Heart left ventricle (tissue), 16 donors: ENCODE results near the gene GNS. TPM values are rescaled to one million over a fixed set of nuclear protein-coding genes. Genes with fewer than 3 reads are reported as not detected.
A peak's percentile ranks its signal among the peaks of the same experiment; 100 is the strongest.

Experiments used
- ATAC-seq, 4 donors: fragments of 200-7000 bp; cut with Tn5 transposase; one replicate each; pipeline ENCODE4 v1.9.1; 2020 to 2022; ENCODE audit warnings: moderate library complexity in 4 of 4, mild to moderate bottlenecking in 3 of 4, moderate number of reproducible peaks in 1 of 4
- DNase-seq, 5 donors: peaks; one replicate each; pipeline ENCODE4 v3.0.0-alpha.2; 2020
- H3K27ac ChIP-seq, 12 donors: fragments of 200-600 bp; sonication (generic) in 4 of 12; one replicate each; pipeline versions ENCODE4 v1.5.0 to v1.8.0; 2016 to 2022; ENCODE audit warnings: mild to moderate bottlenecking in 2 of 12
- H3K27me3 ChIP-seq, 9 donors: fragments of 200-600 bp; sonication (generic) in 2 of 9; one replicate each; pipeline versions ENCODE4 v1.5.1 to v1.8.0; 2016 to 2022; ENCODE audit warnings: mild to moderate bottlenecking in 3 of 9
- H3K36me3 ChIP-seq, 9 donors: fragments of 200-600 bp; sonication (generic) in 2 of 9; one replicate each; pipeline versions ENCODE4 v1.5.0 to v1.8.0; 2018 to 2022; ENCODE audit warnings: mild to moderate bottlenecking in 2 of 9
- H3K4me1 ChIP-seq, 12 donors: fragments of 200-600 bp; sonication (generic) in 4 of 12; one replicate each; pipeline versions ENCODE4 v1.5.0 to v1.8.0; 2016 to 2022; ENCODE audit warnings: mild to moderate bottlenecking in 3 of 12
- H3K4me3 ChIP-seq, 12 donors: fragments of 200-600 bp; sonication (generic) in 4 of 12; one replicate each; pipeline versions ENCODE4 v1.5.0 to v1.8.0; 2017 to 2022; ENCODE audit warnings: mild to moderate bottlenecking in 9 of 12, moderate library complexity in 4 of 12
- H3K9me3 ChIP-seq, 12 donors: fragments of 200-600 bp; sonication (generic) in 4 of 12; one replicate each; pipeline versions ENCODE4 v1.5.0 to v1.8.0; 2016 to 2022; ENCODE audit warnings: mild to moderate bottlenecking in 1 of 12
- POLR2A ChIP-seq, 2 donors: fragments of 450-650 bp; IDR thresholded peaks; one replicate each; pipeline ENCODE4 v1.6.1; 2017; ENCODE audit warnings: antibody characterized with exemption in 2 of 2, mild to moderate bottlenecking in 2 of 2, moderate library complexity in 2 of 2
- WGBS, 4 donors: extraction: QIAGEN DNeasy Blood & Tissue Kit in 2 of 4; methylation state at CpG; one replicate each; pipeline versions ENCODE4 v1.1.5 to v1.1.7; 2013 to 2018; 5-methylcytosine and 5-hydroxymethylcytosine counted together
- intact Hi-C, 10 donors: fragments of 100-400 bp; cut with DNase I; formaldehyde crosslinking; loops; one replicate each; pipeline versions ENCODE4 v1.11.1 to v1.14.2; 2022
- polyA plus RNA-seq, 2 donors: library from polyadenylated mRNA; stranded (reverse); fragments of 200-250 nt; gene quantifications; one replicate each; pipeline ENCODE4 v1.2.3, GENCODE V29; 2013
- total RNA-seq, 9 donors: library from RNA; depleted of rRNA in 2 of 9; stranded (reverse); fragments of >200 nt in 2 of 9; fragmentation: NEBNext Ultra II Directional in 3 of 9; extraction: Animal tissue kit (Norgen Biotek cat#: 25700) in 3 of 9; gene quantifications; one replicate each; pipeline versions ENCODE4 v1.1.0 to v1.2.4, GENCODE V29; 2016 to 2023
- TF ChIP-seq, protein P1 (sequence below), 12 donors: fragments of 200-600 bp; sonication (generic) in 4 of 12; IDR thresholded peaks; one replicate each; pipeline versions ENCODE4 v1.5.0 to v1.8.0; 2018 to 2022; ENCODE audit warnings: antibody characterized with exemption in 12 of 12, mild to moderate bottlenecking in 5 of 12
- donor health status: ischemic (EF 13 %, LVEDD 7.1; RV severe dilation, severe dysfunction).
- donor health status: healthy with polysubstance abuse.
- donor health status: DM: no; HTN: yes; CAD: no.
- donor health status: DM: no; HTN: no; CAD: no.
- donor health status: ischemic (EF 25% LVEDD 6.9; RV normal size, moderate dysfunction).
- donor health status: ischemic (EF 25% LVEDD 5.7; RV mildly dilated, moderate dysfunction).
- donor health status: healthy.
- donor health status: DM: yes; HTN: yes; CAD: no.
- donor health status: ischemic (EF 35%, LVEDD 5.7; RV mildly dilated, moderate dysfunction).
- donor health status: nonischemic (EF 11% LVEDD 7.7; RV severe dilation, severe dysfunction).
- donor health status: DM: yes; HTN: yes; CAD: no.
- donor health status: PGD.
- donor health status: ischemic (EF 29% LVEDD 5.4; RV normal size, mild dysfunction).
- donor health status: nonischemic (EF 23%, LVEDD 6.1; RV moderate dilation, normal function).

The GNS gene
- total and polyA plus RNA-seq, 11 donors, result 22.0 to 246 (median 115) TPM

DNA sequence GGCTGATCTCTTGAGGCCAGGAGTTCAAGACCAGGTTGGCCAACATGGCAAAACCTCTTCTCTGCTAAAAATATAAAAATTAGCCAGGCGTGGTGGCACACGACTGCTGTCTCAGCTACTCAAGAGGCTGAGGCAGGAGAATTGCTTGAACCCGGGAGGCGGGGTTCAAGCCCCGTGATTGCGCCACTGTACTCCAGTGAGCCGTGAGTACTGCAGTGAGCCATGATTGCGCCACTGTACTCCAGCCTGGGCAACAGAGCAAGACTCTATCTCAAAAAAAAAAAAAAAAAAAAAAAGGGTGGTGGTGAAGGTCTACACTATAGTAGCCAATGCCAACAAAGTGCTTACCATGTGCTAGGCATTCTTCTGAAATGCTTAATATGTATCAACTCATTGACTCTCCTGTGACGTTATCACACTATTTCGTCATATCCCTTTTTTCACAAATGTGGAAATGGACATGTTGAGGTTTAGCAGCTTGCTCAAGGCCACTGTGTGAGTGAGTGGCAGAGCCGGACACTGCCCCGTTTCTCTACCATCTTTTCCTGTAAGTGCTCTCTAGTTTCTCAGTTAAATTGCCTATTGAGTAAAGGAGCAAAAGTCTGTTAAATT is 59.6 kb downstream of the GNS start:
- intact Hi-C loops, result loop anchor here in 4 of 10 donors (5.0 kb wide), 2 partner anchors 87 to 132 kb away; partner anchors contain the start of gene RASSF3 (in 4 of the 4)
- ATAC-seq (peak in 1 of 4 donors; percentile 45), DNase-seq (peak in 1 of 5 donors; percentile 68)
- TF ChIP-seq, protein P1, sequence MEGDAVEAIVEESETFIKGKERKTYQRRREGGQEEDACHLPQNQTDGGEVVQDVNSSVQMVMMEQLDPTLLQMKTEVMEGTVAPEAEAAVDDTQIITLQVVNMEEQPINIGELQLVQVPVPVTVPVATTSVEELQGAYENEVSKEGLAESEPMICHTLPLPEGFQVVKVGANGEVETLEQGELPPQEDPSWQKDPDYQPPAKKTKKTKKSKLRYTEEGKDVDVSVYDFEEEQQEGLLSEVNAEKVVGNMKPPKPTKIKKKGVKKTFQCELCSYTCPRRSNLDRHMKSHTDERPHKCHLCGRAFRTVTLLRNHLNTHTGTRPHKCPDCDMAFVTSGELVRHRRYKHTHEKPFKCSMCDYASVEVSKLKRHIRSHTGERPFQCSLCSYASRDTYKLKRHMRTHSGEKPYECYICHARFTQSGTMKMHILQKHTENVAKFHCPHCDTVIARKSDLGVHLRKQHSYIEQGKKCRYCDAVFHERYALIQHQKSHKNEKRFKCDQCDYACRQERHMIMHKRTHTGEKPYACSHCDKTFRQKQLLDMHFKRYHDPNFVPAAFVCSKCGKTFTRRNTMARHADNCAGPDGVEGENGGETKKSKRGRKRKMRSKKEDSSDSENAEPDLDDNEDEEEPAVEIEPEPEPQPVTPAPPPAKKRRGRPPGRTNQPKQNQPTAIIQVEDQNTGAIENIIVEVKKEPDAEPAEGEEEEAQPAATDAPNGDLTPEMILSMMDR (IDR thresholded peaks at IDR 0.05), result no peak
- no peak for TF ChIP-seq POLR2A (IDR thresholded peaks at IDR 0.05)
- Histone ChIP-seq H3K4me3 (no peak overlapping the region), H3K4me1 (peaks cover 0 to 29% (median 10%) of the 10 kb centered on the region in 12 donors), H3K36me3 (peaks cover 0 to 36% (median 24%) of the 10 kb centered on the region in 9 donors), H3K27me3 (no peaks in the 10 kb centered on the region), H3K9me3 (no peaks in the 10 kb centered on the region), H3K27ac (peak overlapping the region in 1 of 12 donors; percentile 66)
- 95 to 97% (median 95%) methylated on average over 12 of the region's 12 CpGs for WGBS, 4 donors

DNA sequence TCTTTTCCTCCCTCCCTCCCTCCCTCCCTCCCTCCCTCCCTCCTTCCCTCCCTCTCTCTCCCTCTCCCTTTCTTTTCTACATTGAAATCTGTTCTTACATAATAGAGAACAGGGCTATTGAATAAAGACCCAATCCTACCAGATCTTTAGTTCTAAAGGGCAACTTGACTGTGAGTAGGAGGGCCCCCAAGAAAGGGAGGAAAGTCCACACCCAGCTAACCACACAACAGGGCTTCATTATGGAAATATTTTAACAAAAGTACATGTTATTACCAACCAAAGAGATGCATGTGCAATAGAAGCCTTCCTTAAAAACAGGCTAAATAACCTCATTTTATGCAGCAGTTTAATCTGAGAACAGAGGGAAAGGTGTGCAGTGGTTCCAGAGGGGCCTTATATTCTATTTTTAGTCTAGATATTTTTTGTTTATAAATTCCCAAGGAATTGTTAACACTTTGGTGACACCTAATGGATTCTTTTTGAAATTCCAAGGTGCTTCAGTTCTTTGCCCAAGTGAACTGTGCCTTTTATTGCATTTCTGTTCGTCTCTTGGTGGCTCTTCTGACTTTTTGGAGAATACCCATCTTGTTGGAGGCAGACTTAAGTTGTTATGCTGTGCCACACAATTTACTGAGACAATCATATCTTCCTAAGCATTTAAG is 63.0 kb downstream of the GNS start:
- H3K4me1 ChIP-seq, result peaks cover 0 to 48% (median 13%) of the 10 kb centered on the region in 12 donors
- peak overlapping the region in 6 of 12 donors; percentile 16 to 42 (median 32) for H3K27ac ChIP-seq
- no peaks in the 10 kb centered on the region for H3K9me3 ChIP-seq
- no peak overlapping the region for H3K4me3 ChIP-seq
- ATAC-seq (peak in 2 of 4 donors; percentile 12 to 19), DNase-seq (no peak)
- TF ChIP-seq POLR2A (IDR thresholded peaks at IDR 0.05), result no peak
- TF ChIP-seq, protein P1 (IDR thresholded peaks at IDR 0.05), result peak in 10 of 12 donors; percentile 30 to 65 (median 53)
- peaks cover 0 to 67% (median 46%) of the 10 kb centered on the region in 9 donors for H3K36me3 ChIP-seq
- WGBS, 4 donors, result 22 to 30% (median 28%) methylated on average over 1 of the region's 1 CpG
- intact Hi-C loops, result loop anchor here in 9 of 10 donors (1.0 to 5.0 kb wide), 4 partner anchors 84 to 147 kb away; partner anchors contain the start of gene RASSF3 (in 4 of the 9)
- H3K27me3 ChIP-seq, result no peaks in the 10 kb centered on the region

DNA sequence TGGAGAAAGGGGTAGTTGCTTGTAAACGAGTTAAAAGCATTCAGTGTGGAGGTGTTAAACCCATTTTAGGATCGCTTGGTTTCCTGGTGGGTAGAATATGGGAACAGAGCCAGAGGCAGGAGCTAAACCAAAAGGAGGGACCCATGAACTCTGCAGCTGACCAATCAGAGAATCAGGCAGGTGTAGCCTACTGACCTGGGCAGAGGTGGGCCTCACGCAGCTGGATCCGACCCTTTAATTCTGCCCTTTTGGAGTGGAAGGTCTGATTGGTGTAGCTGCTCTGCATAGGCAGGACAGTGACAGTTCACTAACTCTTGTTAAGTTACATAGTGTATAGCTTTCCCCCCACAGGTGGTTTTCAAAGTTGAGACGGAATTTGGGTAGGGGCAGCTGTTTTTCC is 63.7 kb downstream of the GNS start:
- intact Hi-C loops, result loop anchor here in 4 of 10 donors (5.0 kb wide), 2 partner anchors 83 to 128 kb away; partner anchors contain the start of gene RASSF3 (in 4 of the 4)
- TF ChIP-seq POLR2A (IDR thresholded peaks at IDR 0.05), result no peak
- TF ChIP-seq, protein P1 (IDR thresholded peaks at IDR 0.05), result no peak
- no peak for ATAC-seq
- Histone ChIP-seq H3K4me3 (no peak overlapping the region), H3K9me3 (no peaks in the 10 kb centered on the region), H3K27ac (peak overlapping the region in 5 of 12 donors; percentile 8 to 40 (median 19)), H3K27me3 (no peaks in the 10 kb centered on the region), H3K36me3 (peaks cover 0 to 70% (median 46%) of the 10 kb centered on the region in 9 donors), H3K4me1 (peaks cover 0 to 43% (median 11%) of the 10 kb centered on the region in 12 donors)
- no peak for DNase-seq
- WGBS, 4 donors, result 80 to 90% (median 83%) methylated on average over 5 of the region's 5 CpGs
